HG03139 (cell line): Measurements from ENCODE around the gene RND1.
"Not testable (repeated sequence)": the region's sequence is repeated elsewhere in the genome, so short reads cannot be mapped to it uniquely, and the experiment has no call there.

ENCODE experiments used
- ATAC-seq: cut with Tn5 transposase; IDR thresholded peaks from one replicate; pipeline ENCODE4 v1.9.1; 2021; ENCODE audit not compliant: unreplicated experiment

The RND1 gene

DNA sequence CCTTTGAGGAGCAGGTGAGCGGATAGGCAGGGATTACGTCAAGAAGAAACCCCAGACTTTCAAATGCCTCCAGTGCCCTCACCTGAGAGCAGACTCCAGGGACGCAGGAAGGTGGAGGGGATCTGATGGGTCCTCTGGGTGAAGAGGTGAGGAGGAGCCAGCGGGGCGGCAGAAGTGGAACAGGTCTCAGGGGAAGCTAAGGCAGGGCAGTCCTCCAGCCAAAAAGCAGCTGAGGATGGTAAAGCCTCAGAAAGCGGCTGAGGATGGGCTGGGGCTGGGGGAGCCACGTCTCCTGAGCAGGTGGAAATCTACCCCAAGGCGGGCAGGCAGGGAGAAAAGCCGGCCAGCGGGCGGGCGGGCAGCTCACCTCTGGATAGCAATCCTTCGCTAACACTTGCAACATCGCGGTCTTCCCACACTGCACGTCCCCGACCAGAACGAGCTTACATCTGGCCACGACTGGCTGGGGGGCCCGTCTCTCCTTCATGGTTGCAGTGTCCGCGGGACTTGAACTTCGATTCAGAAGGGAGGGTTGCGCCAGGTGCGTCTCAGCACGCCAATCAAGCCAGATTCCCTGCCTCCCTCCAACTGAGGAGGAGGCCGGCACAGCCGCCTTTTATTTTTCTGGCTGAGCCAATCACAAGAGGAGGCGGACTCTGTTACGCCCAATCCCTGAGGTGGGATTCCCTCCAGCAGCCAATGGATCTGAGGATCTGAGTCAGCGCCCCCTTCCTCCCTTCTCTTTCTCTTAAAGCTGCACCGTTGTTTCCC is at the start of gene RND1:
RND1 (minus strand) TSS at position 590 of the 771 bp plus-strand sequence; CDS start at position 487, 103 bp downstream.
- peak; percentile 89 for ATAC-seq

DNA sequence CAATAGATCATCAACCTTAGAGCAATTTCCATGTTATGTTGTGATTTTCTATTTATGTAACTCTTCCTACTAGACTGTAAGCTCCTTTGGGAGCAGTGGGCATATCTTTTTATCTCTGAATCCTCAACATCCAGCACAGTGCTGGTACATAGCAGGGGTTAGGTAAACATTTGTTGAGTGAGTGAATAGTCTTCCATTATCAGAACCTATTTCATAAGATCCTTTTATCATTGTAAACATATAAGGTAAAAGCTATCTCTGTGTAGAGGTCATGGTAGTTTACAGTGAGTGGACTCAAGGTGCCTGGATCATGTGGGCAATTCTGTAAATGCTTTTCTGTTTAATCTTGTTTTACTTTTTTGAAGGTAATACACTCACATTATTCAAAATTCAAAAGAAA is 44.5 kb upstream of the RND1 start:
- ATAC-seq = no peak

DNA sequence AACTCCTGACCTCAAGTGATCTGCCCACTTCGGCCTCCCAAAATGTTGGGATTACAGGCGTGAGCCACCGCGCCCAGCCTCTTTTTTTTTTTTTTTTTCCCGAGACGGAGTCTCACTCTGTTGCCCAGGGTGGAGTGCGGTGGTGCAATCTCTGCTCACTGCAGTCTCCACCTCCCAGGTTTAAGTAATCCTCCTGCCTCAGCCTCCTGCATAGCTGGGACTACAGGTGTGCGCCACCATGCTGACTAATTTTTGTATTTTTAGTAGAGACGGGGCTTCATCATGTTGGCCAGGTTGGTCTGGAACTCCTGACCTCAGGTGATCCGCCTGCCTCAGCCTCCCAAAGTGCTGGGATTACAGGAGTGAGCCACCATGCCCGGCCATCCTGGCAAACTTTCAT is 44.0 kb upstream of the RND1 start:
- ATAC-seq = not testable (repeated sequence)

DNA sequence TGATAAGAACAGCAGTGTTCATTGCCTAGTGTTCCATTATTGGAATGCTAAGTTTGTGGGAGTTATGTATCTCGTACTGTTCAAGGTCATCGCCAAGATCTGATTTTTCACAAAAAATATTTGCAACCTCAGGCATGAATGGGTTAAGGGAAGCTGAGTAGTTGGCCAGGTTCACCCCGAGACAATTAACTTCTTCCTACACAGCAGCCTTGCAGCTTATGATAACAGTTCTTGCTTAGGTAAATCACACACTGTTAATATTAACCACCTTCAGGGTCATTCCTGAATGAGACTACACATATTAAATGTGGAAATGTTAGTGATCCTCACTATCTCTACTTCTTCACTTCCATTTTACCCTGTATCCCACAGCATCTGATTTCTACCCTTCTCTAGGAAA is 41.6 kb upstream of the RND1 start:
- no peak for ATAC-seq

GRCh38 chr12:48903982-48904411 is 38.3 kb upstream of the RND1 start:
- ATAC-seq = peak; percentile 85

- no peak for ATAC-seq
Observed at GRCh38 chr12:48903363-48903981, 37.8 kb upstream of the RND1 start.

DNA sequence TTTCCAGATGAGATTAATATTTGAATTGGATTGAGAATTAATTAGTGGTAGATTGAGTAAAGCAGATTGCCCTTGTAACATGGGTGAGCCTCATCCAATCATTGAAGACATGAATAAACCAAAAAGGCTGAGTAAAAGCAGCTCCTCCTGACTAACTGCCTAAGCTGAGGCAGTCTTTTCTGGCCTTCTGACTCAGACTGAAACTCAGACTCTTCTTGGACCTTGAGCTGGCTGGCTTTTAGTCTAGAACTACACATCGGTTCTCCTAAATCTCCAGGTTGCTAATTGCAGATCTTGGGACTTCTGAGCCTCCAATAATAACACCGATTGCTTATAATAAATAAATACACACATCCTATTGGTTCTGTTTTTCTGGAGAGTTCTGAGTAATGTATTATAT is 35.6 kb upstream of the RND1 start:
- no peak for ATAC-seq

GRCh38 chr12:48899651-48900050 is 34.0 kb upstream of the RND1 start:
- ATAC-seq = no peak

DNA sequence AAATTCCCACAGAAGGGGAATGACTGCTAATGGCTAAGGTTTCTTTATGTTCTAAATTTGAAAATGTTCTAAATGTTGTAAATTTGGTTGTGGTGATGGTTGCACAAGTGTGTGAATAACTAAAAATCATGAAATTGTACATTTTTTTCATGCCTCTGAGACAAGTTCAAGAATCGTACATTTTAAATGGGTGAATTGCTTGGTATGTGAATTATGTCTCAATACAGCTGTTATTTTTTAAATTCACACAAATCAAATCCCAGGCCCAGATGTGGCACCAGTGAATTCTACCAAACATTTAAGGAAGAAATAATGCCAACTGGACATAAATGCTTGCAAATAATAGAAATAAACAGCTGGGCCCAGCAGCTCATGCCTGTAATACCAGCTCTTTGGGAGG is 28.6 kb upstream of the RND1 start:
- no peak for ATAC-seq

GRCh38 chr12:48890657-48891418 is 25.2 kb upstream of the RND1 start:
- peak; percentile 61 for ATAC-seq

DNA sequence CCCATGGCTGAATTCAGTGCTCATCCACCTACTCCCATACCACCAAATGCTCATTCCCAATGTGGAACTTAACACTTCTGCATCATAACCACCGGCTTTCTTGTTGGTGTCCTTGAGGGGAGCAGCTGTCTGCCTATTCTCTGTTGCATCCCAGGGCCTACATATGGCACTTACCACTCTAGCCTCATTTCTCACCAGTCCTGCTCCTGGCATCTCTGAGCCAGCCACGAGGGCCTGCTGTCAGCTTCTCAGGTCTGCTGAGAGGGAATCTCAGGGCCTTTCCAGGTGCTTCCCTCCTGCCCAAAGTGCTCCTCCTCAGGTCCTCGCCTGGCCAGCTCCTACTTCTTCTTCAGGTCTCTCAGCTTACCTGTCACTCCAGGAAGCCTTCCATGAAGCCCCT is 24.0 kb upstream of the RND1 start:
- no peak for ATAC-seq

GRCh38 chr12:48883305-48884161 is 17.9 kb upstream of the RND1 start:
- ATAC-seq = no peak

DNA sequence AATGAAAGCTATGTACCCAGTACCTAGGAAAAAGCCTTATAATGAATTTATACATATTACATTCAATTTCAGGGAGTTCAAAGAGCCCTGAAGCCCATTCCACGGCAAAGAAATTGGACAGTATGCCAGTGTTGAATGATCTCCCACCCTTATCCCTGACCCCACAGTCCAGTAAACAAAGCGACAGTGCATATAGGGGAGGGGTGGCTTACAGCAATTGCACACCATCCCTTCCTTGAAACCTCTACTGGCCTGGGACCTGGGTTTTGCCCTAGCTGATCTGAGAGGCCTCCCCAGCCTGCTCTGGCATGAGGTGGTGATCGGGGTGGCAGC is 17.3 kb upstream of the RND1 start:
- ATAC-seq = no peak

DNA sequence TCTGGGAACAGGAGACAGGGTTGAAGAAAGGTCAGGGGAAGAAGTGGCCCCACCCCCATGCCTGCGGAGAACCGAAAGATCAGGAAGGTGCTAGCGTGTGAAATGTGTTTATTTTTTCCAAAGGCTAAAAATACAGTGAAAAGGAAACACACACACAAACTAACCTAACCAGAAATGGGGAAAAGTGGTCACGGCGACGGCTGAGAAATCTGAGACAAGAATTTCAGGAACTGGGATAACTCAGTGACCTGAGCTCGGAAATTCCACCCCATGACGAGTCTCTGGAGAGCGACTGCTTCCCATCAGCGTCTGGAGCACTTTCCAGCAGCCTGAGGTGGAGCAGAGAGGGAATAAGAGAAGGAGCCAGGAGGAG is 16.6 kb upstream of the RND1 start:
- no peak for ATAC-seq

DNA sequence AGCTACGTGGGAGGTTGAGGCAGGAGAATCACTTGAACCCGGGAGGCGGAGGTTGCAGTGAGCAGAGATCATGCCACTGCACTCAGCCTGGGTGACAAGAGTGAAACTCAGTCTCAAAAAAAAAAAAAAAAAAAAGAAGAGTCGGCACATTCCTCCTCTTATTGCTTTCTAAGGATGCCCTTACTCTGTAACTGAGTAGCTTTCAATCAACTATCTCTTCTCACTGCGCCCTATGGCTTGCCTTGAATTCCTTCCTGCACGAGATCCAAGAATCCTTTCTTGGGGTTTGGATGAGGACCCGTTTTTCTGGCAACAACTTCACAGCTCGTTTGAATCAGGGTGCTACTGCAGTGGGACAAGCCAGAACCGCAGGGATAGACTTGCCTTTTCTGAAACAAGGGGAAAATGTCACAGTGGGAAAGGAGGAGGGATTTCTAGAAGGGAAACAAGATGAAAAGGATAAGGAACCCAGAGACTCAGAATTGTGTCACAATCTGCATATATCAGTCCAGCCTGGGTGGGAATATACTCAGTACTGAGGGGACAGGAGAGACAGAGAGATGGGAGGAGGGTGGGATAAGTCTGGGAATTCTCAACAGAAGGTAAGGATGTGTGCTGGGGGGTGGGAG is 16.1 kb upstream of the RND1 start:
- ATAC-seq = no peak

GRCh38 chr12:48880647-48881046 is 15.0 kb upstream of the RND1 start:
- ATAC-seq = no peak

- ATAC-seq = no peak
Observed at GRCh38 chr12:48878548-48878947, 12.9 kb upstream of the RND1 start.

DNA sequence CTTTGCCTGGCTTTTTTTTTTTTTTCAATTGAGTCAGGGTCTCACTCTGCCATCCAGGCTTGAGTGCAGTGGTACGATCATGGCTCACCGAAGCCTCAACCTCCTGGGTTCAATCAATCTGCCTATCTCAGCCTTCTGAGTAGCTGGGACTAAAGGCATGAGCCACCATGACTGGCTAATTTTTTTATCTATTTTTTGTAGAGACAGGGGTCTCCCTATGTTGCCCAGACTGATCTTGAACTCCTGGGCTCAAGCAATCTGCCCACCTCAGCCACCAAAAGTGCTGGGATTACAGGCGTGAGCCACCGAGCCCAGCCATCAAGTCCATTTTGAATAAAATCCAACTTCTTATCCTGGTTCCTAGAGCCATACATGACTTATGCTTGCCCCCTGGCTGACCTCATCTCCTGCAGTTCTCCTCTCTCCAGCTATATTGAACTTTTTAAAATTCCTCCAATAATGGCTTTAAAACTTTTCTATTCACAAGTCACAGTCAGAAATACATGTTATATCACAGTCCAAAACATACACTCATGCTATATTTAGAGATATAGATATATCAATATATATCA is 10.4 kb upstream of the RND1 start:
- ATAC-seq = no peak

DNA sequence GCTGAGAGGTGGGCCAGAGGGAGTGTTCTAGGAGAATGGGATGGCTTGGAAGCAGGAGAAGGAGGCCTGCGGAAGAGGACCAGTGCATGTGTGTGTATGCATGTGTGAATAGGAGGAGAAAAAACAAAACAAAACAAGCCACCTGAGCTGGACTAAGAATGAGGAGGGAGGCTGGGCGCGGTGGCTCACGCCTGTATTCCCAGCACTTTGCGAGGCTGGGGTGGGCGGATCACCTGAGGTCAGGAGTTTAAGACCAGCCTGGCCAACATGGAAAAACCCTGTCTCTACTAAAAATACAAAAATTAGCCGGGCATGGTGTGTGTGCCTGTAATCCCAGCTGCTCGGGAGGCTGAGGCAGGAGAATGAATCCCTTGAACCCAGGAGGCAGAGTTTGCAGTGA is 7.9 kb upstream of the RND1 start:
- ATAC-seq = not testable (repeated sequence)

DNA sequence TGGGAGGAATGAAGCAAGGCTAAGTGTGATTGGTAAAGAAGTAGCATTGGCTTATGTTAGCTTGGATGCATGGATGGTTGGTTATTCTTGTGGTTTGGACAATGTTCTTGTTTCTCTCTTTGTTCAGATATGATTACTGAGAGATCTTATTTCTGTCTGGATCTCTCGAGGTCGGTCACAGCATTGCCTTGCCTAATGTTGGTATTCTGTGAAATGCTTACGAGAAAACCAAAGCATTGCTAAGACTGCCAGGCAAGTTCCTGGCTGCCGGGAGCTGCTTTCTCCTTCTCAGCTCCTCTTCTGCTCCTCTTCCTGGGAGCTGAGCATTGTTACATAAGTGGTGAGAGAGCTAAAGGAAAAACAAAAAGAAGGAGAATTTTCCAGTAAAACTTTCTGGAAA is 7.4 kb upstream of the RND1 start:
- ATAC-seq = no peak
